Transverse colon (tissue), 4 donors: Measurements from ENCODE around the gene KATNB1. TPM values are rescaled to one million over a fixed set of nuclear protein-coding genes. Genes with fewer than 3 reads are reported as not detected.
"Not testable (repeated sequence)": the region's sequence is repeated elsewhere in the genome, so short reads cannot be mapped to it uniquely, and the experiment has no call there.

Source experiments
- DNase-seq: peaks from one replicate; pipeline ENCODE4 v3.0.0-alpha.2; 2019
- H3K27ac ChIP-seq, 4 donors: fragments of 200-600 bp; sonication (generic); 2 replicates each; pipeline ENCODE4 v1.5.1; 2016 to 2018; ENCODE audit warnings: inconsistent platforms in 4 of 4
- H3K27me3 ChIP-seq: fragments of 200-600 bp; sonication (generic); 2 replicates; pipeline ENCODE4 v1.5.1; 2017; ENCODE audit warnings: inconsistent platforms
- H3K36me3 ChIP-seq, 4 donors: fragments of 200-600 bp; sonication (generic); 2 replicates each; pipeline ENCODE4 v1.5.1; 2017 to 2019; ENCODE audit warnings: inconsistent platforms in 4 of 4
- H3K4me1 ChIP-seq, 4 donors: fragments of 200-600 bp; sonication (generic); 2 replicates each; pipeline ENCODE4 v1.5.1; 2017 to 2020; ENCODE audit warnings: inconsistent platforms in 4 of 4
- H3K4me3 ChIP-seq, 4 donors: fragments of 200-600 bp; sonication (generic); 1 replicate in 1 of 4; 2 replicates in 3 of 4; pipeline versions ENCODE4 v1.5.1 to v1.6.1; 2017 to 2019; ENCODE audit warnings: inconsistent platforms in 4 of 4
- H3K9me3 ChIP-seq, 2 donors: fragments of 200-600 bp; sonication (generic); 2 replicates each; pipeline ENCODE4 v1.5.1; 2017 to 2019; ENCODE audit warnings: inconsistent platforms in 2 of 2
- EP300 ChIP-seq: sonication (generic); formaldehyde crosslinking; IDR thresholded peaks from one replicate; pipeline ENCODE4 v1.6.1; 2017; ENCODE audit warnings: antibody characterized with exemption, low read depth
- POLR2A ChIP-seq: fragments of 450-650 bp; IDR thresholded peaks from one replicate; pipeline ENCODE4 v1.6.1; 2016; ENCODE audit warnings: antibody characterized with exemption, mild to moderate bottlenecking, moderate library complexity
- POLR2AphosphoS5 ChIP-seq, 3 donors: sonication (generic); formaldehyde crosslinking; IDR thresholded peaks; one replicate each; pipeline ENCODE4 v1.6.1; 2016; ENCODE audit warnings: antibody characterized with exemption in 3 of 3
- WGBS, 2 donors: methylation state at CpG; one replicate each; pipeline ENCODE4 v1.1.5; 2018; ENCODE audit warnings: low coverage in 1 of 2; 5-methylcytosine and 5-hydroxymethylcytosine counted together
- in situ Hi-C, 4 donors: fragments of 200-750 bp; cut with MboI; loops; one replicate each; pipeline versions ENCODE4 v1.15.0 to v1.15.1; 2017; ENCODE audit warnings: low sequenced_read_pairs in 3 of 4, low pct_ligation_motif_present in 1 of 4, low pct_unique_long_range_greater_than_20kb in 1 of 4
- intact Hi-C: fragments of 100-400 bp; cut with DNase I; formaldehyde crosslinking; loops from one replicate; pipeline ENCODE4 v1.15.1; 2023; ENCODE audit warnings: low total_unique reads
- total RNA-seq, 4 donors: library from RNA; depleted of rRNA; stranded (reverse); fragments of >200 nt; gene quantifications; one replicate each; pipeline ENCODE4 v1.1.0, GENCODE V29; 2016
- TF ChIP-seq, protein P1 (sequence below), 5 experiments: fragments of 200-600 bp in 3 of 5; fragments of 450-650 bp in 2 of 5; sonication (generic) in 3 of 5; IDR thresholded peaks; 1 replicate in 2 of 5; 2 replicates in 3 of 5; pipeline ENCODE4 v1.5.1; 2016 to 2017; ENCODE audit warnings: antibody characterized with exemption in 5 of 5, inconsistent platforms in 3 of 5, mild to moderate bottlenecking in 2 of 5, moderate library complexity in 1 of 5

KATNB1 gene
- total RNA-seq, 4 donors from 2014 or later, result 11.3 to 28.4 (median 22.3) TPM

DNA sequence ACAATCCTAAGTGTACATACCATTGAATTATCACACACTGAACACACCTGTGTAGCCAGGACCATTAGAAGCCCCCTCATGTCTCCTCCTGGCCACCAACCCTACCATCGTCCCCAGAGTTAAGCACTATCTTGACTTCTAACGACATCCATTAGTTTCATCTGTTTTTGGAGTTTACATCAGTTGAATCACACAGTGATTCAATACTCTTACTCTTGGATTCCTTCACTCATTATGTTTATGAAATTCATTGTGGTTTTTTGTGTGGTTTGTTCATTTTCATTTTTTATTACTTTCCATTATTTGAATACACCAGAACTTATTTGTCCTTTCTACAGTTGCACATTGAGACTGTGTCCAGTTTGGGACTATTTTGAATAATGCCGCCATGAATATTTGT is 27.4 kb upstream of the KATNB1 start:
- in situ Hi-C loops (no loop called here), intact Hi-C loops (no loop called here)
- WGBS, 2 donors, result 80 to 100% methylated on average over 3 of the region's 3 CpGs
- H3K27me3 ChIP-seq, result no peaks in the 10 kb centered on the region
- no peak for TF ChIP-seq POLR2AphosphoS5 (IDR thresholded peaks at IDR 0.05)
- TF ChIP-seq EP300, result no peak
- TF ChIP-seq, protein P1, sequence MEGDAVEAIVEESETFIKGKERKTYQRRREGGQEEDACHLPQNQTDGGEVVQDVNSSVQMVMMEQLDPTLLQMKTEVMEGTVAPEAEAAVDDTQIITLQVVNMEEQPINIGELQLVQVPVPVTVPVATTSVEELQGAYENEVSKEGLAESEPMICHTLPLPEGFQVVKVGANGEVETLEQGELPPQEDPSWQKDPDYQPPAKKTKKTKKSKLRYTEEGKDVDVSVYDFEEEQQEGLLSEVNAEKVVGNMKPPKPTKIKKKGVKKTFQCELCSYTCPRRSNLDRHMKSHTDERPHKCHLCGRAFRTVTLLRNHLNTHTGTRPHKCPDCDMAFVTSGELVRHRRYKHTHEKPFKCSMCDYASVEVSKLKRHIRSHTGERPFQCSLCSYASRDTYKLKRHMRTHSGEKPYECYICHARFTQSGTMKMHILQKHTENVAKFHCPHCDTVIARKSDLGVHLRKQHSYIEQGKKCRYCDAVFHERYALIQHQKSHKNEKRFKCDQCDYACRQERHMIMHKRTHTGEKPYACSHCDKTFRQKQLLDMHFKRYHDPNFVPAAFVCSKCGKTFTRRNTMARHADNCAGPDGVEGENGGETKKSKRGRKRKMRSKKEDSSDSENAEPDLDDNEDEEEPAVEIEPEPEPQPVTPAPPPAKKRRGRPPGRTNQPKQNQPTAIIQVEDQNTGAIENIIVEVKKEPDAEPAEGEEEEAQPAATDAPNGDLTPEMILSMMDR (IDR thresholded peaks at IDR 0.05), result no peak
- H3K4me1 ChIP-seq, result no peaks in the 10 kb centered on the region
- no peaks in the 10 kb centered on the region for H3K9me3 ChIP-seq
- H3K36me3 ChIP-seq, result no peaks in the 10 kb centered on the region
- DNase-seq, result no peak
- H3K4me3 ChIP-seq, result no peak overlapping the region
- no peak overlapping the region for H3K27ac ChIP-seq

GRCh38 chr16:57709663-57710062 is 25.9 kb upstream of the KATNB1 start:
- WGBS, 2 donors, result 79 to 86% methylated on average over 3 of the region's 3 CpGs
- no peak overlapping the region for H3K4me3 ChIP-seq
- in situ Hi-C loops, result no loop called here
- intact Hi-C loops, result no loop called here
- DNase-seq, result no peak
- H3K4me1 ChIP-seq, result no peaks in the 10 kb centered on the region
- H3K9me3 ChIP-seq, result no peaks in the 10 kb centered on the region
- H3K36me3 ChIP-seq, result no peaks in the 10 kb centered on the region
- no peak overlapping the region for H3K27ac ChIP-seq
- TF ChIP-seq POLR2A, result no peak
- H3K27me3 ChIP-seq, result no peaks in the 10 kb centered on the region

- H3K4me3 ChIP-seq, result no peak overlapping the region
- intact Hi-C loops, result no loop called here
- 75% methylated on average over 5 of the region's 5 CpGs; no CpG with 5 or more reads in 1 of the 2 donors for WGBS, 2 donors
These were observed 24.2 kb upstream of the KATNB1 start for GRCh38 chr16:57711346-57711745.

DNA sequence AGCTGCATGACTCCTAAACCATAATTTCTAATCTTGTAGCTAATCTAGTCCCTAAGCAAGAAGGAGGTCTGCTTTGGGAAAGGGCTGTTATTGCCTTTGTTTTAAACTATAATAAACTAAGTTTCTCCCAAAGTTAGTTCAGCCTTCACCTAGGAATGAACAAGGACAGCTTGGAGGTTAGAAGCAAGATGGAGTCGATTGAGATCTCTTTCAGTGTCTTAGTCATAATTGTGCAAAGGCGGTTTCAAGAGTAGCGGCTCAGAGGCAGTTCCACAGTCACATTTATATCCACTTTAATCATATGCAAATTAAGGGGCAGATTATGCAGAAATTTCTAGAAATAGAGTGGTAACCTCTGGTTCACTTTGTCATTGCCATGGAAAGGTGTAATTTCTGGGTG is 23.6 kb upstream of the KATNB1 start:
- no peak for DNase-seq
- Histone ChIP-seq H3K4me1 (no peaks in the 10 kb centered on the region), H3K27me3 (no peaks in the 10 kb centered on the region), H3K36me3 (no peaks in the 10 kb centered on the region), H3K27ac (no peak overlapping the region), H3K4me3 (no peak overlapping the region), H3K9me3 (no peaks in the 10 kb centered on the region)
- intact Hi-C loops (no loop called here), in situ Hi-C loops (no loop called here)
- 81 to 88% methylated on average over 3 of the region's 3 CpGs for WGBS, 2 donors
- TF ChIP-seq POLR2A (no peak), POLR2AphosphoS5 (IDR thresholded peaks at IDR 0.05) (no peak), EP300 (no peak)
- TF ChIP-seq, protein P1 (IDR thresholded peaks at IDR 0.05), result no peak

More at GRCh38 chr16:57711346-57711745, 24.2 kb upstream of the KATNB1 start:
- H3K4me1 ChIP-seq, result no peaks in the 10 kb centered on the region
- in situ Hi-C loops, result no loop called here
- no peaks in the 10 kb centered on the region for H3K36me3 ChIP-seq
- H3K27me3 ChIP-seq, result no peaks in the 10 kb centered on the region
- no peaks in the 10 kb centered on the region for H3K9me3 ChIP-seq
- no peak overlapping the region for H3K27ac ChIP-seq
- DNase-seq, result no peak
- TF ChIP-seq EP300, result no peak
- TF ChIP-seq, protein P1 (IDR thresholded peaks at IDR 0.05), result no peak
- TF ChIP-seq POLR2A, result no peak
- no peak for TF ChIP-seq POLR2AphosphoS5 (IDR thresholded peaks at IDR 0.05)

DNA sequence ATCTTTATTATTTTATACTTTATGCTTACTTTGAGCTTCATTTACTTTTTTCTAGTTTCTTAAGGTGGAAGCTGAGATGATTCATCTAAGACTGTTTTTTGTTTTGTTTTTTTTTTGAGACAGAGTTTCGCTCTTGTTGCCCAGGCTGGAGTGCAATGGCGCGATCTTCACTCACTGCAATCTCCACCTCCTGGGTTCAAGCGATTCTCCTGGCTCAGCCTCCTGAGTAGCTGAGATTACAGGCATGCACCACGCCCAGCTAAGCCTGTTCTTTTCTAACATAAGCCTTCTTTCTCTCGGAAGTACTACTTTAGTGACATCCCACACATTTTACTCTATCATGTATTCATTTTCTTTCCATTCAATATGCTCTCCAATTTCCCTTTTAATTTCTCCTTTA is 23.0 kb upstream of the KATNB1 start:
- H3K27me3 ChIP-seq, H3K4me3 ChIP-seq, DNase-seq, in situ Hi-C loops, intact Hi-C loops, H3K4me1 ChIP-seq, H3K27ac ChIP-seq, H3K9me3 ChIP-seq, H3K36me3 ChIP-seq: not testable (repeated sequence)
- 58 to 70% methylated on average over 6 of the region's 6 CpGs for WGBS, 2 donors
